COLO829 (cell line): ENCODE measurements around the gene PYDC1.
"Not testable (repeated sequence)": the region's sequence is repeated elsewhere in the genome, so short reads cannot be mapped to it uniquely, and the experiment has no call there.

ENCODE experiments used
- DNase-seq: peaks from one replicate; pipeline ENCODE4 v3.0.0; 2012; ENCODE audit warnings: low spot score

Gene PYDC1

GRCh38 chr16:31216422-31217135, at the start of gene PYDC1:
PYDC1 (minus strand) TSS chr16:31217135; CDS start chr16:31217028, 107 bp downstream.
- DNase-seq = no peak

GRCh38 chr16:31265329-31266245, 48.7 kb upstream of the PYDC1 start:
- DNase-seq = no peak

GRCh38 chr16:31262084-31262483, 45.1 kb upstream of the PYDC1 start:
- DNase-seq = no peak

- DNase-seq = no peak
These were observed 43.4 kb upstream of the PYDC1 start for GRCh38 chr16:31260136-31260931.

- DNase-seq = no peak
These were observed 41.4 kb upstream of the PYDC1 start for GRCh38 chr16:31258366-31258765.

GRCh38 chr16:31256466-31256865, 39.5 kb upstream of the PYDC1 start:
- no peak for DNase-seq

GRCh38 chr16:31253642-31254045, 36.7 kb upstream of the PYDC1 start:
- DNase-seq = no peak

- no peak for DNase-seq
These were observed 34.5 kb upstream of the PYDC1 start for GRCh38 chr16:31251435-31251834.

- no peak for DNase-seq
These were observed 33.9 kb upstream of the PYDC1 start for GRCh38 chr16:31250782-31251384.

- peak; percentile 83 for DNase-seq
These were observed 31.4 kb upstream of the PYDC1 start for GRCh38 chr16:31248344-31248743.

- no peak for DNase-seq
These were observed 29.4 kb upstream of the PYDC1 start for GRCh38 chr16:31246296-31246695.

GRCh38 chr16:31245598-31245997, 28.7 kb upstream of the PYDC1 start:
- not testable (repeated sequence) for DNase-seq

- DNase-seq = no peak
These were observed 27.1 kb upstream of the PYDC1 start for GRCh38 chr16:31243734-31244670.

- DNase-seq = no peak
These were observed 25.3 kb upstream of the PYDC1 start for GRCh38 chr16:31242206-31242605.

GRCh38 chr16:31238041-31238440, 21.1 kb upstream of the PYDC1 start:
- no peak for DNase-seq

- no peak for DNase-seq
These were observed 12.6 kb upstream of the PYDC1 start for GRCh38 chr16:31229501-31229900.

- DNase-seq = no peak
These were observed 11.3 kb upstream of the PYDC1 start for GRCh38 chr16:31228206-31228605.

- no peak for DNase-seq
These were observed 8.3 kb upstream of the PYDC1 start for GRCh38 chr16:31225193-31225592.

- no peak for DNase-seq
These were observed 7.4 kb upstream of the PYDC1 start for GRCh38 chr16:31224092-31224955.

- no peak for DNase-seq
These were observed 6.1 kb upstream of the PYDC1 start for GRCh38 chr16:31223044-31223443.
